Suprapubic skin (tissue), 4 donors: ENCODE data around the gene SHLD1. TPM values are rescaled to one million over a fixed set of nuclear protein-coding genes. Genes with fewer than 3 reads are reported as not detected.

Source experiments
- DNase-seq, 2 donors: peaks; one replicate each; pipeline ENCODE4 v3.0.0-alpha.2; 2019; ENCODE audit warnings: low spot score in 2 of 2
- H3K27ac ChIP-seq: fragments of 200-600 bp; sonication (generic); one replicate; pipeline ENCODE4 v1.5.1; 2019
- H3K27me3 ChIP-seq: fragments of 200-600 bp; sonication (generic); one replicate; pipeline ENCODE4 v1.5.1; 2019
- H3K36me3 ChIP-seq: fragments of 200-600 bp; sonication (generic); one replicate; pipeline ENCODE4 v1.5.1; 2019
- H3K4me1 ChIP-seq: fragments of 200-600 bp; sonication (generic); one replicate; pipeline ENCODE4 v1.5.1; 2019
- H3K4me3 ChIP-seq: fragments of 200-600 bp; sonication (generic); one replicate; pipeline ENCODE4 v1.5.1; 2019; ENCODE audit warnings: mild to moderate bottlenecking
- H3K9me3 ChIP-seq: fragments of 200-600 bp; sonication (generic); one replicate; pipeline ENCODE4 v1.5.1; 2019
- CTCF ChIP-seq, 2 donors: fragments of 200-600 bp in 1 of 2; fragments of 450-650 bp in 1 of 2; sonication (generic) in 1 of 2; IDR thresholded peaks; one replicate each; pipeline ENCODE4 v1.5.1; 2016 to 2019; ENCODE audit warnings: antibody characterized with exemption in 2 of 2, mild to moderate bottlenecking in 1 of 2, moderate library complexity in 1 of 2
- EP300 ChIP-seq: sonication (generic); formaldehyde crosslinking; IDR thresholded peaks from one replicate; pipeline ENCODE4 v1.6.1; 2017; ENCODE audit warnings: antibody characterized with exemption
- POLR2A ChIP-seq, 2 donors: fragments of 450-650 bp; IDR thresholded peaks; one replicate each; pipeline ENCODE4 v1.6.1; 2017; ENCODE audit warnings: antibody characterized with exemption in 2 of 2, mild to moderate bottlenecking in 2 of 2, moderate library complexity in 2 of 2
- POLR2AphosphoS5 ChIP-seq, 3 donors: sonication (generic); formaldehyde crosslinking; IDR thresholded peaks; one replicate each; pipeline ENCODE4 v1.6.1; 2017; ENCODE audit warnings: antibody characterized with exemption in 3 of 3
- WGBS: methylation state at CpG from one replicate; pipeline ENCODE4 v1.1.5; 2018; 5-methylcytosine and 5-hydroxymethylcytosine counted together
- total RNA-seq, 4 donors: library from RNA; depleted of rRNA; stranded (reverse); fragments of >200 nt; gene quantifications; one replicate each; pipeline ENCODE4 v1.1.0, GENCODE V29; 2016

SHLD1 gene
- total RNA-seq, 4 donors from 2014 or later = 3.3 to 3.9 (median 3.7) TPM

GRCh38 chr20:5888041-5888440 is 137.8 kb downstream of the SHLD1 start:
- no peak for DNase-seq
- no peak for TF ChIP-seq CTCF (IDR thresholded peaks at IDR 0.05)
- no peak for TF ChIP-seq POLR2AphosphoS5 (IDR thresholded peaks at IDR 0.05)
- no peak for TF ChIP-seq EP300
- TF ChIP-seq POLR2A (IDR thresholded peaks at IDR 0.05) = no peak
- Histone ChIP-seq H3K4me1 (no peaks in the 10 kb centered on the region), H3K27me3 (peaks cover 6% of the 10 kb centered on the region), H3K4me3 (no peak overlapping the region), H3K27ac (no peak overlapping the region), H3K36me3 (no peaks in the 10 kb centered on the region), H3K9me3 (no peaks in the 10 kb centered on the region)
- WGBS = 58% methylated on average over 1 of the region's 1 CpG

- Histone ChIP-seq H3K27ac (no peak overlapping the region), H3K27me3 (peaks cover 4% of the 10 kb centered on the region), H3K4me1 (no peaks in the 10 kb centered on the region), H3K4me3 (no peak overlapping the region), H3K36me3 (no peaks in the 10 kb centered on the region), H3K9me3 (no peaks in the 10 kb centered on the region)
- no peak for DNase-seq
- no peak for TF ChIP-seq CTCF (IDR thresholded peaks at IDR 0.05)
- 72% methylated on average over 10 of the region's 10 CpGs for WGBS
Measured at GRCh38 chr20:5890773-5891441, 140.7 kb downstream of the SHLD1 start.

GRCh38 chr20:5893052-5893451 is 142.9 kb downstream of the SHLD1 start:
- WGBS = 39% methylated on average over 3 of the region's 3 CpGs
- no peak for DNase-seq

GRCh38 chr20:5893621-5894020 is 143.4 kb downstream of the SHLD1 start:
- Histone ChIP-seq H3K9me3 (no peaks in the 10 kb centered on the region), H3K27me3 (no peaks in the 10 kb centered on the region), H3K27ac (no peak overlapping the region), H3K4me1 (no peaks in the 10 kb centered on the region), H3K36me3 (no peaks in the 10 kb centered on the region), H3K4me3 (no peak overlapping the region)
- WGBS = 88% methylated on average over 2 of the region's 2 CpGs
- no peak for TF ChIP-seq CTCF (IDR thresholded peaks at IDR 0.05)
- no peak for TF ChIP-seq POLR2AphosphoS5 (IDR thresholded peaks at IDR 0.05)
- TF ChIP-seq EP300 = no peak
- TF ChIP-seq POLR2A (IDR thresholded peaks at IDR 0.05) = no peak
- DNase-seq = no peak

More at GRCh38 chr20:5893052-5893451, 142.9 kb downstream of the SHLD1 start:
- H3K36me3 ChIP-seq = no peaks in the 10 kb centered on the region
- no peaks in the 10 kb centered on the region for H3K4me1 ChIP-seq
- TF ChIP-seq POLR2A (IDR thresholded peaks at IDR 0.05) (no peak), EP300 (no peak), CTCF (IDR thresholded peaks at IDR 0.05) (no peak), POLR2AphosphoS5 (IDR thresholded peaks at IDR 0.05) (no peak)
- H3K27me3 ChIP-seq = no peaks in the 10 kb centered on the region
- H3K27ac ChIP-seq = no peak overlapping the region
- no peak overlapping the region for H3K4me3 ChIP-seq
- H3K9me3 ChIP-seq = no peaks in the 10 kb centered on the region

GRCh38 chr20:5895626-5896025 is 145.4 kb downstream of the SHLD1 start:
- DNase-seq = no peak
- Histone ChIP-seq H3K27ac (no peak overlapping the region), H3K9me3 (no peaks in the 10 kb centered on the region), H3K36me3 (no peaks in the 10 kb centered on the region), H3K27me3 (no peaks in the 10 kb centered on the region), H3K4me1 (no peaks in the 10 kb centered on the region), H3K4me3 (no peak overlapping the region)
- 94% methylated on average over 2 of the region's 2 CpGs for WGBS
- TF ChIP-seq POLR2AphosphoS5 (IDR thresholded peaks at IDR 0.05) (no peak), POLR2A (IDR thresholded peaks at IDR 0.05) (no peak), EP300 (no peak), CTCF (IDR thresholded peaks at IDR 0.05) (no peak)
